Spleen (tissue), 11 donors: ENCODE data around the gene ARID4B. TPM values are rescaled to one million over a fixed set of nuclear protein-coding genes. Genes with fewer than 3 reads are reported as not detected.

Experiments used
- DNase-seq: peaks from one replicate; pipeline ENCODE4 v3.0.0-alpha.2; 2020
- H3K27ac ChIP-seq, 8 donors: fragments of 200-600 bp; sonication (generic) in 7 of 8; 1 replicate in 4 of 8; 2 replicates in 4 of 8; pipeline versions ENCODE4 v1.5.0 to v1.8.0; 2016 to 2021; ENCODE audit warnings: inconsistent platforms in 4 of 8, mild to moderate bottlenecking in 4 of 8, moderate library complexity in 1 of 8
- H3K27me3 ChIP-seq, 7 donors: fragments of 200-600 bp; sonication (generic) in 6 of 7; replicated peaks in 1 of 7; 1 replicate in 4 of 7; 2 replicates in 3 of 7; pipeline versions ENCODE4 v1.5.0 to v1.8.0; 2016 to 2021; ENCODE audit warnings: inconsistent platforms in 3 of 7, mild to moderate bottlenecking in 1 of 7
- H3K36me3 ChIP-seq, 6 donors: fragments of 200-600 bp; sonication (generic) in 5 of 6; 1 replicate in 4 of 6; 2 replicates in 2 of 6; pipeline versions ENCODE4 v1.5.0 to v1.8.0; 2016 to 2021; ENCODE audit warnings: inconsistent platforms in 2 of 6
- H3K4me1 ChIP-seq, 6 donors: fragments of 200-600 bp; sonication (generic) in 5 of 6; 1 replicate in 3 of 6; 2 replicates in 3 of 6; pipeline versions ENCODE4 v1.5.0 to v1.8.0; 2016 to 2021; ENCODE audit warnings: inconsistent platforms in 3 of 6
- H3K4me3 ChIP-seq, 8 donors: fragments of 200-600 bp; sonication (generic) in 7 of 8; 1 replicate in 4 of 8; 2 replicates in 4 of 8; pipeline versions ENCODE4 v1.5.0 to v1.8.0; 2016 to 2021; ENCODE audit warnings: inconsistent platforms in 4 of 8, mild to moderate bottlenecking in 4 of 8, moderate library complexity in 2 of 8
- H3K9me3 ChIP-seq, 8 donors: fragments of 200-600 bp; sonication (generic) in 7 of 8; 1 replicate in 4 of 8; 2 replicates in 4 of 8; pipeline versions ENCODE4 v1.5.0 to v1.8.0; 2016 to 2021; ENCODE audit warnings: inconsistent platforms in 4 of 8
- POLR2A ChIP-seq, 3 donors: fragments of 450-650 bp; IDR thresholded peaks; one replicate each; pipeline ENCODE4 v1.5.1; 2017; ENCODE audit warnings: antibody characterized with exemption in 3 of 3, mild to moderate bottlenecking in 1 of 3
- POLR2AphosphoS5 ChIP-seq, 3 donors: sonication (generic); formaldehyde crosslinking; IDR thresholded peaks; one replicate each; pipeline ENCODE4 v1.5.1; 2017; ENCODE audit warnings: antibody characterized with exemption in 3 of 3
- WGBS, 5 donors: extraction: QIAGEN DNeasy Blood & Tissue Kit in 3 of 5; methylation state at CpG; one replicate each; pipeline versions ENCODE4 v1.1.5 to v1.1.7; 2013 to 2018; 5-methylcytosine and 5-hydroxymethylcytosine counted together
- intact Hi-C: fragments of 100-400 bp; cut with DNase I; formaldehyde crosslinking; loops from one replicate; pipeline ENCODE4 v1.15.0; 2023; ENCODE audit warnings: low total_unique reads
- polyA plus RNA-seq, 3 donors: library from polyadenylated mRNA; stranded (reverse); fragments of 200-250 nt; gene quantifications; one replicate each; pipeline ENCODE4 v1.2.1, GENCODE V29; 2013
- total RNA-seq, 7 donors: library from RNA; depleted of rRNA in 3 of 7; stranded (reverse); fragments of >200 nt in 3 of 7; fragmentation: NEBNext Ultra II Directional in 4 of 7; extraction: Animal tissue kit (Norgen Biotek cat#: 25700) in 4 of 7; gene quantifications; one replicate each; pipeline versions ENCODE4 v1.1.0 to v1.2.1, GENCODE V29; 2016 to 2021
- TF ChIP-seq, protein P1 (sequence below), 11 experiments: fragments of 200-600 bp in 7 of 11; fragments of 450-650 bp in 4 of 11; sonication (generic) in 4 of 11; IDR thresholded peaks in 8 of 11; conservative IDR thresholded peaks in 3 of 11; 1 replicate in 7 of 11; 2 replicates in 4 of 11; pipeline versions ENCODE4 v1.4.0 to v1.8.0; 2016 to 2021; ENCODE audit warnings: antibody characterized with exemption in 11 of 11, inconsistent platforms in 4 of 11, mild to moderate bottlenecking in 1 of 11
- donor health status: healthy with polysubstance abuse.
- donor health status: DM: no; HTN: no; CAD: no; lungs with moderate emphysema.
- donor health status: DM: no; HTN: no; CAD: no.
- donor health status: Bipolar disorder and iron deficiency.
- donor health status: healthy.
- donor health status: DM: no; HTN: no; CAD: no.
- donor health status: DM: yes; HTN: yes; CAD: no.

Gene ARID4B
- total and polyA plus RNA-seq, 10 donors: 13.2 to 82.0 (median 65.6) TPM

DNA sequence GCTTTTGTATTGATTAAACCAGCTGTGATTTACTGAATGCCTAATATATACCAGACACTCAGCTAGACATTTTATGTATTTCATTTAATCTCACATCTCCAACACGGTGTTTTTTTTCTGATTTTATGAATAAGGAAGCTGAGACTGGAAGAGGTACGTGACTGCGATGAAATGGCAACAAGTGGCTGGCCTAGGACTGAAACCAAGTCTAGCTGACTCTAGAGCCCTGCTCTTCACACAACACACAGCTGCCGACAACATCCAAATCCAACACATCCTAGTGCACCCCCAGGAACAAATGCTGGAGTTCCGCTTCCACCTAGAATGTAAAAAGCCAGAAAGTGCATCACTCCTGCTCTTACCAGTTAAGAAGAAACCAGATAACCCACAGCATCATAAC lies 188.7 kb downstream of the ARID4B start:
- TF ChIP-seq POLR2AphosphoS5 (IDR thresholded peaks at IDR 0.05) (no peak), POLR2A (IDR thresholded peaks at IDR 0.05) (no peak)
- TF ChIP-seq, protein P1, sequence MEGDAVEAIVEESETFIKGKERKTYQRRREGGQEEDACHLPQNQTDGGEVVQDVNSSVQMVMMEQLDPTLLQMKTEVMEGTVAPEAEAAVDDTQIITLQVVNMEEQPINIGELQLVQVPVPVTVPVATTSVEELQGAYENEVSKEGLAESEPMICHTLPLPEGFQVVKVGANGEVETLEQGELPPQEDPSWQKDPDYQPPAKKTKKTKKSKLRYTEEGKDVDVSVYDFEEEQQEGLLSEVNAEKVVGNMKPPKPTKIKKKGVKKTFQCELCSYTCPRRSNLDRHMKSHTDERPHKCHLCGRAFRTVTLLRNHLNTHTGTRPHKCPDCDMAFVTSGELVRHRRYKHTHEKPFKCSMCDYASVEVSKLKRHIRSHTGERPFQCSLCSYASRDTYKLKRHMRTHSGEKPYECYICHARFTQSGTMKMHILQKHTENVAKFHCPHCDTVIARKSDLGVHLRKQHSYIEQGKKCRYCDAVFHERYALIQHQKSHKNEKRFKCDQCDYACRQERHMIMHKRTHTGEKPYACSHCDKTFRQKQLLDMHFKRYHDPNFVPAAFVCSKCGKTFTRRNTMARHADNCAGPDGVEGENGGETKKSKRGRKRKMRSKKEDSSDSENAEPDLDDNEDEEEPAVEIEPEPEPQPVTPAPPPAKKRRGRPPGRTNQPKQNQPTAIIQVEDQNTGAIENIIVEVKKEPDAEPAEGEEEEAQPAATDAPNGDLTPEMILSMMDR (IDR thresholded peaks at IDR 0.05 in 8 of 11, conservative IDR thresholded peaks at IDR 0.05 in 3 of 11): no peak
- Histone ChIP-seq H3K27ac (no peak overlapping the region), H3K4me1 (no peaks in the 10 kb centered on the region), H3K36me3 (peaks cover 1 to 100% (median 86%) of the 10 kb centered on the region in 6 donors), H3K9me3 (no peaks in the 10 kb centered on the region), H3K27me3 (no peaks in the 10 kb centered on the region), H3K4me3 (no peak overlapping the region)
- intact Hi-C loops: no loop called here
- no peak for DNase-seq
- WGBS, 5 donors: 91 to 100% (median 94%) methylated on average over 5 of the region's 5 CpGs

DNA sequence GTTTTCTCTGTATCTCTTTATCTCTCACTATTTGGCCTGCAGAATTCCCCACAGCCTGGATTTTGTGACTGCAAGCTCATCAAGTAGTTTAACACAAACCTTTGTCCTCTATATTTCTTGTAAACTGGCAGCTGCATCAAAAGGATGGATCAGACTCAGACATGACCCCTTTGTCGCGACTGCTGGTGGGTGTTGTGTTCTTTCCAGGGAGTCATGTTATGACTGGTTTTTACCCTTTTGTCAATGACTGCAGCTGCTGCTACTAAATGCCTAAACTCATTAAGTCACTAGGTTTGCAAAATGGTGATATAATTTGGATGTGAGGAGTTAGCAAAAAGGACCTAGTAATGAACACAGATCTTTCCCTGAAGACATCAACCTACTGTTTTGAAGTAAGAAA lies 189.2 kb downstream of the ARID4B start:
- no peak overlapping the region for H3K4me3 ChIP-seq
- H3K4me1 ChIP-seq: no peaks in the 10 kb centered on the region
- no peaks in the 10 kb centered on the region for H3K27me3 ChIP-seq
- no peaks in the 10 kb centered on the region for H3K9me3 ChIP-seq
- WGBS, 5 donors: 74 to 92% (median 81%) methylated on average over 2 of the region's 2 CpGs
- no peak for DNase-seq
- intact Hi-C loops: no loop called here
- TF ChIP-seq, protein P1 (IDR thresholded peaks at IDR 0.05 in 8 of 11, conservative IDR thresholded peaks at IDR 0.05 in 3 of 11): no peak
- no peak for TF ChIP-seq POLR2A (IDR thresholded peaks at IDR 0.05)
- no peak for TF ChIP-seq POLR2AphosphoS5 (IDR thresholded peaks at IDR 0.05)
- no peak overlapping the region for H3K27ac ChIP-seq
- peaks cover 3 to 100% (median 86%) of the 10 kb centered on the region in 6 donors for H3K36me3 ChIP-seq

DNA sequence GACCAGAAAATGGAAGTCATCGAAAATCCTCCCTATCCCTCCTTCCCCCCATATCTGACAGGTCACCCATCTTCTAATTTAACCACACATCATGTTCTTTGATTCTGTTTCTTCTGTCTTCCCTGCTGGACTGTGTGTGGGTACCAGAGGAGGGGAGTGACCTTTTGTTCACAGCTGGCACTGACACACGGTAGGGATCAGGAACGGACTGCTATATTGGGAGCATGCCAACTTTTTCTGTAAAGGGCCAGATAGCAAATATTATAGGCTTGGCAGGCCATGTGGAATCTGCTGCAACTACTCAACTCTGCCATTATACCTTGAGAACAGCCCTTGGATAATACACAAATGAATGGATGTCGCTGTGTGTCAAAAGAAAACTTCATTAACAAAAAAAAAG lies 191.9 kb downstream of the ARID4B start:
- no peak for TF ChIP-seq POLR2AphosphoS5 (IDR thresholded peaks at IDR 0.05)
- TF ChIP-seq, protein P1 (IDR thresholded peaks at IDR 0.05 in 8 of 11, conservative IDR thresholded peaks at IDR 0.05 in 3 of 11): no peak
- TF ChIP-seq POLR2A (IDR thresholded peaks at IDR 0.05): no peak
- no peaks in the 10 kb centered on the region for H3K4me1 ChIP-seq
- peaks cover 3 to 100% (median 75%) of the 10 kb centered on the region in 6 donors for H3K36me3 ChIP-seq
- no peak overlapping the region for H3K4me3 ChIP-seq
- intact Hi-C loops: no loop called here
- 74 to 88% (median 82%) methylated on average over 4 of the region's 4 CpGs for WGBS, 5 donors
- H3K9me3 ChIP-seq: no peaks in the 10 kb centered on the region
- no peaks in the 10 kb centered on the region for H3K27me3 ChIP-seq
- no peak overlapping the region for H3K27ac ChIP-seq
- DNase-seq: no peak

DNA sequence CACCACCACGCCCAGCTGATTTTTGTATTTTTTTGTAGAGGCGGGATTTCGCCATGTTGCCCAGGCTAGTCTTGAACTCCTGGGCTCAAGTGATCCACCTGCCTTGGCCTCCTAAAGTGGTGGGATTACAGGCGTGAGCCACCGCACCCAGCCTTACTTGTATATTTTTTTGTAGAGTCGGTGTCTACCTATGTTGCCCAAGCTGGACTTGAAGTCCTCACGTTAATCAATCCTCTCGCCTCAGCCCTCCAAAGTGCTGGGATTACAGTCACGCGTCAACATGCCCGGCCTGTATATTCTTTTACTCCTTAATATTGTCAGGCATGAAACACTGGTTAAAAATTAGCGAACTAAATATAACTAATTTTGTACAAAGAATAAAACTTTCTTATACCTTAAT lies 193.8 kb downstream of the ARID4B start:
- H3K36me3 ChIP-seq: peaks cover 3 to 85% (median 59%) of the 10 kb centered on the region in 6 donors
- H3K4me3 ChIP-seq: no peak overlapping the region
- 97 to 98% (median 97%) methylated on average over 12 of the region's 12 CpGs for WGBS, 5 donors
- intact Hi-C loops: no loop called here
- no peaks in the 10 kb centered on the region for H3K27me3 ChIP-seq
- H3K27ac ChIP-seq: no peak overlapping the region
- H3K9me3 ChIP-seq: no peaks in the 10 kb centered on the region
- peaks cover 0 to 6% (median 4%) of the 10 kb centered on the region in 6 donors for H3K4me1 ChIP-seq
- no peak for DNase-seq
- TF ChIP-seq POLR2AphosphoS5 (IDR thresholded peaks at IDR 0.05) (no peak), POLR2A (IDR thresholded peaks at IDR 0.05) (no peak)
- TF ChIP-seq, protein P1 (IDR thresholded peaks at IDR 0.05 in 8 of 11, conservative IDR thresholded peaks at IDR 0.05 in 3 of 11): no peak
